ENCODE measurements around the gene WDR70.
"Not testable (repeated sequence)": the region's sequence is repeated elsewhere in the genome, so short reads cannot be mapped to it uniquely, and the experiment has no call there.

WDR70 gene

GRCh38 chr5:37638897-37639296 is 259.8 kb downstream of the WDR70 start:
- no peak overlapping the region for H3K27ac ChIP-seq (ENCODE audit: low read length)
- H3K27me3 ChIP-seq (ENCODE audit: control insufficient read depth in 1 of 2, insufficient read depth in 2 of 2, low read length in 2 of 2): no peaks in the 10 kb centered on the region
- no peaks in the 10 kb centered on the region for H3K4me1 ChIP-seq (ENCODE audit: control insufficient read depth, insufficient read depth, low read length)
- no peaks in the 10 kb centered on the region for H3K36me3 ChIP-seq (ENCODE audit: control insufficient read depth in 2 of 2, insufficient read depth in 2 of 2, low read length in 2 of 2)
- no peak overlapping the region for H3K9ac ChIP-seq (ENCODE audit: low read length in 2 of 2)
- no peak overlapping the region for H3K4me3 ChIP-seq (ENCODE audit: low read length in 2 of 2)
- no peaks in the 10 kb centered on the region for H3K9me3 ChIP-seq (ENCODE audit: control insufficient read depth in 2 of 2, low read length in 2 of 2)

GRCh38 chr5:37640088-37640487 is 261.0 kb downstream of the WDR70 start:
- no peaks in the 10 kb centered on the region for H3K27me3 ChIP-seq (ENCODE audit: control insufficient read depth in 1 of 2, insufficient read depth in 2 of 2, low read length in 2 of 2)
- no peak overlapping the region for H3K27ac ChIP-seq (ENCODE audit: low read length)
- no peaks in the 10 kb centered on the region for H3K4me1 ChIP-seq (ENCODE audit: control insufficient read depth, insufficient read depth, low read length)
- H3K36me3 ChIP-seq (ENCODE audit: control insufficient read depth in 2 of 2, insufficient read depth in 2 of 2, low read length in 2 of 2): no peaks in the 10 kb centered on the region
- no peak overlapping the region for H3K4me3 ChIP-seq (ENCODE audit: low read length in 2 of 2)
- no peaks in the 10 kb centered on the region for H3K9me3 ChIP-seq (ENCODE audit: control insufficient read depth in 2 of 2, low read length in 2 of 2)
- no peak overlapping the region for H3K9ac ChIP-seq (ENCODE audit: low read length in 2 of 2)

- no peaks in the 10 kb centered on the region for H3K27me3 ChIP-seq (ENCODE audit: control insufficient read depth in 1 of 2, insufficient read depth in 2 of 2, low read length in 2 of 2)
- H3K9me3 ChIP-seq (ENCODE audit: control insufficient read depth in 2 of 2, low read length in 2 of 2): no peaks in the 10 kb centered on the region
- H3K9ac ChIP-seq (ENCODE audit: low read length in 2 of 2): no peak overlapping the region
- no peaks in the 10 kb centered on the region for H3K4me1 ChIP-seq (ENCODE audit: control insufficient read depth, insufficient read depth, low read length)
- H3K36me3 ChIP-seq (ENCODE audit: control insufficient read depth in 2 of 2, insufficient read depth in 2 of 2, low read length in 2 of 2): no peaks in the 10 kb centered on the region
- no peak overlapping the region for H3K27ac ChIP-seq (ENCODE audit: low read length)
- H3K4me3 ChIP-seq (ENCODE audit: low read length in 2 of 2): no peak overlapping the region
Measured at GRCh38 chr5:37641933-37642332, 262.8 kb downstream of the WDR70 start.

GRCh38 chr5:37645707-37646106 is 266.6 kb downstream of the WDR70 start:
- Histone ChIP-seq H3K9ac (ENCODE audit: low read length in 2 of 2) (no peak overlapping the region), H3K4me3 (ENCODE audit: low read length in 2 of 2) (no peak overlapping the region), H3K27me3 (ENCODE audit: control insufficient read depth in 1 of 2, insufficient read depth in 2 of 2, low read length in 2 of 2) (no peaks in the 10 kb centered on the region), H3K36me3 (ENCODE audit: control insufficient read depth in 2 of 2, insufficient read depth in 2 of 2, low read length in 2 of 2) (no peaks in the 10 kb centered on the region), H3K9me3 (ENCODE audit: control insufficient read depth in 2 of 2, low read length in 2 of 2) (no peaks in the 10 kb centered on the region), H3K4me1 (ENCODE audit: control insufficient read depth, insufficient read depth, low read length) (no peaks in the 10 kb centered on the region), H3K27ac (ENCODE audit: low read length) (no peak overlapping the region)

DNA sequence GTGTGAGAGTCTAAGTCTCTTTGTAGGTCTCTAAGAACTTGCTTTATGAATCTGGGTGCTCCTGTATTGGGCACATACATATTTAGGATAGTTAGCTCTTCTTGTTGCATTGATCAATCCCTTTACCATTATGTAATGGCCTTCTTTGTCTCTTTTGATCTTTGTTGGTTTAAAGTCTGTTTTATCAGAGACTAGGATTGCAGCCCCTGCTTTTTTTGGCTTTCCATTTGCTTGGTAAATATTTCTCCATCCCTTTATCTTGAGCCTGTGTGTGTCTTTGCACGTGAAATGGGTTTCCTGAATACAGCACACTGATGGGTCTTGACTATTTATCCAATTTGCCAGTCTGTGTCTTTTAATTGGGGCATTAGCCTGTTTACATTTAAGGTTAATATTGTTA is 275.4 kb downstream of the WDR70 start:
- not testable (repeated sequence) for H3K27me3 ChIP-seq (ENCODE audit: control insufficient read depth in 1 of 2, insufficient read depth in 2 of 2, low read length in 2 of 2); H3K27ac ChIP-seq (ENCODE audit: low read length); H3K4me3 ChIP-seq (ENCODE audit: low read length in 2 of 2); H3K36me3 ChIP-seq (ENCODE audit: control insufficient read depth in 2 of 2, insufficient read depth in 2 of 2, low read length in 2 of 2); H3K4me1 ChIP-seq (ENCODE audit: control insufficient read depth, insufficient read depth, low read length); H3K9me3 ChIP-seq (ENCODE audit: control insufficient read depth in 2 of 2, low read length in 2 of 2); H3K9ac ChIP-seq (ENCODE audit: low read length in 2 of 2)

GRCh38 chr5:37657046-37657445 is 277.9 kb downstream of the WDR70 start:
- Histone ChIP-seq H3K9me3 (ENCODE audit: control insufficient read depth in 2 of 2, low read length in 2 of 2) (no peaks in the 10 kb centered on the region), H3K4me3 (ENCODE audit: low read length in 2 of 2) (no peak overlapping the region), H3K27ac (ENCODE audit: low read length) (no peak overlapping the region), H3K9ac (ENCODE audit: low read length in 2 of 2) (no peak overlapping the region), H3K36me3 (ENCODE audit: control insufficient read depth in 2 of 2, insufficient read depth in 2 of 2, low read length in 2 of 2) (no peaks in the 10 kb centered on the region), H3K4me1 (ENCODE audit: control insufficient read depth, insufficient read depth, low read length) (no peaks in the 10 kb centered on the region), H3K27me3 (ENCODE audit: control insufficient read depth in 1 of 2, insufficient read depth in 2 of 2, low read length in 2 of 2) (no peaks in the 10 kb centered on the region)

- H3K4me1 ChIP-seq (ENCODE audit: control insufficient read depth, insufficient read depth, low read length): no peaks in the 10 kb centered on the region
- H3K36me3 ChIP-seq (ENCODE audit: control insufficient read depth in 2 of 2, insufficient read depth in 2 of 2, low read length in 2 of 2): no peaks in the 10 kb centered on the region
- H3K27ac ChIP-seq (ENCODE audit: low read length): no peak overlapping the region
- H3K9ac ChIP-seq (ENCODE audit: low read length in 2 of 2): no peak overlapping the region
- no peak overlapping the region for H3K4me3 ChIP-seq (ENCODE audit: low read length in 2 of 2)
- no peaks in the 10 kb centered on the region for H3K27me3 ChIP-seq (ENCODE audit: control insufficient read depth in 1 of 2, insufficient read depth in 2 of 2, low read length in 2 of 2)
- H3K9me3 ChIP-seq (ENCODE audit: control insufficient read depth in 2 of 2, low read length in 2 of 2): no peaks in the 10 kb centered on the region
Measured at GRCh38 chr5:37658440-37658839, 279.3 kb downstream of the WDR70 start.

DNA sequence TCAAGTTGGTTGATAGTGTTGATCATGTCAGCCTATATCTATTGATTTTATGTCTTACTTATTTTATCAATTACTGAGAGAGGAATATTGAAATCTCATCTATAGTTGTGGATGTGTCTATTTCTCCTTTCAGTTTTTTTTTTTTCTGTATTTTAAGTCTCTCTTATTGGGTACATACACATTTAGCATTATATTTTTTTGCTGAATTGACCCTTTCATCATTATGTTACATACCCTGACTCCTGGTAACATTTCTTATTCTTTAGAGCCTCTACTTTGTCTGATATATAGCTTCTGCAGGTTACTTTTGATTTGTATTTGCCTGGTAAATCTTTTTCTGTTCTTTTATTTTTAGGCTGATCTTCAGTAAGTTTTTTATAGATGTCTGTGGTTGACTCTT is 281.2 kb downstream of the WDR70 start:
- no peak overlapping the region for H3K4me3 ChIP-seq (ENCODE audit: low read length in 2 of 2)
- H3K36me3 ChIP-seq (ENCODE audit: control insufficient read depth in 2 of 2, insufficient read depth in 2 of 2, low read length in 2 of 2): no peaks in the 10 kb centered on the region
- H3K9me3 ChIP-seq (ENCODE audit: control insufficient read depth in 2 of 2, low read length in 2 of 2): no peaks in the 10 kb centered on the region
- H3K27me3 ChIP-seq (ENCODE audit: control insufficient read depth in 1 of 2, insufficient read depth in 2 of 2, low read length in 2 of 2): no peaks in the 10 kb centered on the region
- no peak overlapping the region for H3K27ac ChIP-seq (ENCODE audit: low read length)
- no peak overlapping the region for H3K9ac ChIP-seq (ENCODE audit: low read length in 2 of 2)
- H3K4me1 ChIP-seq (ENCODE audit: control insufficient read depth, insufficient read depth, low read length): peaks cover 2% of the 10 kb centered on the region

DNA sequence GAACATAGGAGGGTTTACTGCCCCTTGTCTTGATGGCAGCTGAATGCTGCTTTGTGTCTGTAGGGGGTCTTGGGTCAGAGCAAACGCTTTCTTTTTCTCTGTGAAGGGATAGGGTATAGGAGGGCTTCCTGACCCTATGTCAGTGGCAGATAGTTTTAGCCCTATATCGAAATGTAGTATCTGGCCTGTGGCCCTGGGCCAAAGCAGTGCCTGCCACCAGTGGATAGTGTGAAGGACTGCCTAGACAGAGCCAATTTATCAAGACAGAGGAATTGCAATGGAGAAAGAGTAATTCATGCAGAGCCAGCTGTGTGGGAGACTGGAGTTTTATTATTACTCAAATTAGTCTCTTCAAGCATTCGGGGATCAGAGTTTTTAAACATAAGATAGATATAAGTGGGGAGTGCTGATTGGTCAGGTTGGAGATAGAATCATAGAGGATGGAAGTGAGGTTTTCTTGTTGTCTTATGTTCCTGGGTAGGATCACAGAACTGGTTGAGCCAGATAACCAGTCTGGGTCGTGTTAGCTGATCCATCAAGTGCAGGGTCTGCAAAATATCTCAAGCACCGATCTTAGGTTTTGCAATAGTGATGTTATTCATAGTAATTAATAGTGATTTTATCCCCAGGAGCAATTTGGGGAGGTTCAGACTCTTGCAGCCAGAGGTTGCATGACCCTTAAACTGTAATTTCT is 282.3 kb downstream of the WDR70 start:
- Histone ChIP-seq H3K27ac (ENCODE audit: low read length) (no peak overlapping the region), H3K36me3 (ENCODE audit: control insufficient read depth in 2 of 2, insufficient read depth in 2 of 2, low read length in 2 of 2) (no peaks in the 10 kb centered on the region), H3K27me3 (ENCODE audit: control insufficient read depth in 1 of 2, insufficient read depth in 2 of 2, low read length in 2 of 2) (no peaks in the 10 kb centered on the region), H3K9ac (ENCODE audit: low read length in 2 of 2) (no peak overlapping the region), H3K4me1 (ENCODE audit: control insufficient read depth, insufficient read depth, low read length) (peaks cover 12% of the 10 kb centered on the region), H3K9me3 (ENCODE audit: control insufficient read depth in 2 of 2, low read length in 2 of 2) (no peaks in the 10 kb centered on the region), H3K4me3 (ENCODE audit: low read length in 2 of 2) (no peak overlapping the region)

DNA sequence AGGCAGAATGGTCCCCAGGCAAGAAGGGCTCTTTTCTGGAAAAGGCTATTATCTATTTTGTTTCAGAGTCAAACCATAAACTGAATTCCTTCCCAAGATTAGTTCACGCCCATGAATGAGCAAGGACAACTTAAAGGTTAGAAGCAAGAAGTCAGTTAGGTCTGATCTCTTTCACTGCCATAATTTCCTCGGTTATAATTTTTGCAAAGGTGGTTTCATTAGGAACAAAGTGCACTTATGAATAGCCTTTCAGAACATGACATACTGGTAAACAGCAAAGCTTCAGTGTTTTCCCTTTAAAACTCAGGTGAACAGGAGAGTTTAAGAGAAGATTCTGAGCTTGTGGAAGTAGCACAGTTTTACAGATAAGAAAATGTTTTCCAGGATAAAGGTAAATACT is 282.8 kb downstream of the WDR70 start:
- H3K9ac ChIP-seq (ENCODE audit: low read length in 2 of 2): no peak overlapping the region
- no peaks in the 10 kb centered on the region for H3K9me3 ChIP-seq (ENCODE audit: control insufficient read depth in 2 of 2, low read length in 2 of 2)
- H3K4me1 ChIP-seq (ENCODE audit: control insufficient read depth, insufficient read depth, low read length): peaks cover 12% of the 10 kb centered on the region
- H3K36me3 ChIP-seq (ENCODE audit: control insufficient read depth in 2 of 2, insufficient read depth in 2 of 2, low read length in 2 of 2): no peaks in the 10 kb centered on the region
- no peak overlapping the region for H3K27ac ChIP-seq (ENCODE audit: low read length)
- no peaks in the 10 kb centered on the region for H3K27me3 ChIP-seq (ENCODE audit: control insufficient read depth in 1 of 2, insufficient read depth in 2 of 2, low read length in 2 of 2)
- no peak overlapping the region for H3K4me3 ChIP-seq (ENCODE audit: low read length in 2 of 2)

DNA sequence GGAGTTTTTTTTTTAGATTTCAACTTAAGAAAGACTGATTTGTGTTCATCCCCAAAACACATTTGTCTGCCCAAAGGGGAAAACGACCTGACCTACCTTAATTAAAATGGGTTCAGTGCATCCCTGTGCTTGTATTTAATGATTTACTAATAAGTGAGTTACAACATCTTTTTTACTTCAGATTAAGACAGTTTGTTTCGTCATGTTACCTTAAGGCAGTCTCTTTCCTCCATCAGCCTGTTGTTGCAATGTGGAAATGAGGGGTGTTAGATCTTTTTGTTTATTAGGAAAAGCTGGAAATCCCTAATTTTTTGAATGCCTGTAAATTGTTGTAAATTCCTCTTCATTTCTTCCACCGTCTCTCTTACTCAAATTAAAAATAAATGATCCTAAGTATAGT is 283.2 kb downstream of the WDR70 start:
- no peak overlapping the region for H3K27ac ChIP-seq (ENCODE audit: low read length)
- no peaks in the 10 kb centered on the region for H3K9me3 ChIP-seq (ENCODE audit: control insufficient read depth in 2 of 2, low read length in 2 of 2)
- H3K36me3 ChIP-seq (ENCODE audit: control insufficient read depth in 2 of 2, insufficient read depth in 2 of 2, low read length in 2 of 2): no peaks in the 10 kb centered on the region
- H3K4me3 ChIP-seq (ENCODE audit: low read length in 2 of 2): no peak overlapping the region
- no peaks in the 10 kb centered on the region for H3K27me3 ChIP-seq (ENCODE audit: control insufficient read depth in 1 of 2, insufficient read depth in 2 of 2, low read length in 2 of 2)
- H3K9ac ChIP-seq (ENCODE audit: low read length in 2 of 2): no peak overlapping the region
- H3K4me1 ChIP-seq (ENCODE audit: control insufficient read depth, insufficient read depth, low read length): peaks cover 12% of the 10 kb centered on the region
